CD4-positive, alpha-beta T cell treated with Interleukin-12 subunit alpha and Interleukin-12 subunit beta, for 1 hour (primary cell): Measurements from ENCODE around the gene FMNL2.

Experiments
- DNase-seq: peaks from one replicate; pipeline ENCODE4 v3.0.0-alpha.2; 2020

The FMNL2 gene

GRCh38 chr2:152428800-152429582 lies 94.0 kb downstream of the FMNL2 start:
- DNase-seq, result no peak

DNA sequence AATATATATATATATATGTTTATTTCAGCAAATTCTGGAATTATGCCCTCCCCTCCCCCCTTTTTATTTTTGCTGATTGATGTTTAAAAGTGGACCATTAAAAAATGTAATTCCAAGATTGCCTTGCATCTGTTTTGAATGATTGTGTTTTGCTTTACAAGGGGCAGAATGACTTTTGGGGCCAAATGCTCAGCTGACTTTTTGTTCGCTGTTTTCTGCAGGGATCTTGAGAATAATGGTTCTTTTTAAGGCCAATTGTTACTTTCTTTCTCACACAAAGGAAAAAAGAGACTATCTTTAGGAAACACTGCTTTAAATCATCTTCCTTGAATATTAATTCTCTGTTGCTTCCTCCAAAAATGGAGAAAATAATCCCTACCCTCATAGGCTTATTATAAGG lies 95.9 kb downstream of the FMNL2 start:
- no peak for DNase-seq

DNA sequence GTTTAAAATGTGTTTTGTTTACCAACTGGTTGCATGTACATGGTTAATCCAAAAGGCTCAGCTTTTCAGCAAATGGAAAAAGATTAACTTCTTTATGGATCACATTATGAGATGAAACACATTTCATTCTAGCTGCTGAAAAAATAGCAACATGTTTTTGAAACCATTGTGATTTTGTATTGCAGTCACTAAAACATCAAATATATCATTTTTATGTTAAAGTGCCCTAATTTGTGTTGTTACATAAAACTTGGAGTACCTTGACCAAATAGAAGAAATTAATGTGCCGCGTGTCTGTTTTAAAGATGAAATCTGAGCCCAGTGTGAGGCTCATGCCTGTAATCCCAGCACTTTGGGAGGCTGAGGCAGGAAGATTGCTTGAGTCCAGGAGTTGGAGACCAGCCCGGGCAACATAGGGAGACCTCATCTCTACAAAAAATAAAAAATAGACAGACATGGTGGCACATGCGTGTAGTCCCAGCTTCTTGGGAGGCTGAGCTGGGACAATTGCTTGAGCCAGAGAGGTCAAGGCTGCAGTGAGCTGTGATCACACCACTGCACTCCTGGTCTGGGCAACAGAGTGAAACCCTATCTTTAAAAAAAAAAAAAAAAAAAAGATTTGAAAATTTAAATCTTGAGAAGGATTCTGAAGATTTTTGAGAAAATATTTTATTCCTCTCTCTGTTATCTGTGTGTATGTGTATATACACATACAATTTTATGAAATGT lies 96.6 kb downstream of the FMNL2 start:
- no peak for DNase-seq

DNA sequence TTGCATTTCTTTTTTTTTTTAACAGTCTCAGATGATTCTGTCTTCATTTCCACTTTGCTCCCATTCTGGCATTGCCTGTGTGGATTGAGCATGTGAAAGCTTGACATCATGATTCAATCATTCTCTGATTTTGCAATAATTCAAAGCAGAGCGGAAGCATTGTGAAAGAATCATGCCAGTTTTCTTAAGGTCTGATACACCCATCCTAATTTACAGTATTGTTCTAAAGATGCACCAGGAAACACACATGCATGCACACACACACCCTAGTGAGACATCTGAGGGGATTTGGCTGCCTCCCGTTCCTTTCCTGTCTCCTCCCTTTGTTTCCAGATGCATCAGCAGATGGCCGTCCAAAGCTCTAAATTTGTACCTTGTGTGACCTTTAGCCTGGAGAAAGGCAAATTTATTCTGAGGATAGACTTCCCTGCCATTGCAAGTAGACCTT lies 97.3 kb downstream of the FMNL2 start:
- DNase-seq, result no peak

- DNase-seq, result no peak
Measured at GRCh38 chr2:152432765-152433164, 97.8 kb downstream of the FMNL2 start.

DNA sequence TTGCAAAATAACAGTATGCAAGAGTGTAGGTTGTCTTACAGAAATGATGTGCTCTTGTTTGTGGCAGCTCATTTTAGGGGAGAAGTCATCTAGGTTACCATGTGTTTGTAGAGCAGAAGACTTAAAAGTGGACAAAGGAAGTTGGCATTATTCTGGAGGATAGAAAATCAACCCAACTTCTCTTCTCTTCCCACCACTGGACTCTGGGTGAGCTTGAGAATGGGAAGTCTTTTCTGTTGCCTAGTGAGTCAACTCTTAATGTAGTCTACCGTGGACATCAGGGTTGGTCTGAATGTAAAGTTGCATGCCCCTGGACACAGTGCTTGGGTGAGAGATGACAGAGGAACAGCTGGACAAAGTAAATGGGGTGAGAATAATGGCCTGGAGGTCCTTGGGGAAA lies 98.3 kb downstream of the FMNL2 start:
- no peak for DNase-seq

GRCh38 chr2:152433791-152434190 lies 98.8 kb downstream of the FMNL2 start:
- no peak for DNase-seq

DNA sequence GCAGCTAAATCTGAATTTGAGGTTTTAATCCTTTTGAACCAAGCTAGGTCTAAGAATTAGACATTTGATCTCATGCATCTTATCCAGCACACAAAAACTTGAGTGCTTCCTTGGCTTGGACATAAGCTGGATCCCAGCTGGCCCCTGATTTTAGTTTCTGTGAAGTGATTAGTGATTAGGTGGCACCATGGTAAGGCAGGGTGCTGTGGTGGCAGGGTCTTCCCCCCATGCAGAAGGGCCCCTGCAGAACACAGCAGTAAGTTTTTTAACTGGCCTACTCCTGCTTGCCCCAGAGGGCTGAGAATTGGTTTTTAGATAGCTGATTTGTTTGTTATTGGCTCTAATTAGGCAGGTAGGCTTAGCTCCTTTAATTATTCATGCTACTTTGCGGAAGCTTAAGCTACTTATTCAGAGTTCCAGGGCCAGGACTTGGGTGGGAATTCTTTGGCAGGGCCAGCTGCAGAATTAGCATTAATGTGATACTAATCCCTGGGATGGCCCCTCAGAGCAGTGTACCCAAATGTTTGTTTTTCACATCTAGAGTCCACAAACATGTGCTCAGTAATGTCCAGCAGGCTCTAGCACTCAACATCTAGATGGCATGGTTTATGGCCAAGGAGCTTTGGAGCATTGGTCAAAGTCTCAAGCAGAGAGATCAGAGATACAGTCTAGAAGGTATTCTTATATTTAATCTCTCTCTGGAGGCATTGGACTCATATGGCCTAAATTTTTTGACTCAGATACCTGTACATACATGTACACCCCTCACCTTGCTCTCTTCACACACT lies 99.6 kb downstream of the FMNL2 start:
- DNase-seq, result no peak

DNA sequence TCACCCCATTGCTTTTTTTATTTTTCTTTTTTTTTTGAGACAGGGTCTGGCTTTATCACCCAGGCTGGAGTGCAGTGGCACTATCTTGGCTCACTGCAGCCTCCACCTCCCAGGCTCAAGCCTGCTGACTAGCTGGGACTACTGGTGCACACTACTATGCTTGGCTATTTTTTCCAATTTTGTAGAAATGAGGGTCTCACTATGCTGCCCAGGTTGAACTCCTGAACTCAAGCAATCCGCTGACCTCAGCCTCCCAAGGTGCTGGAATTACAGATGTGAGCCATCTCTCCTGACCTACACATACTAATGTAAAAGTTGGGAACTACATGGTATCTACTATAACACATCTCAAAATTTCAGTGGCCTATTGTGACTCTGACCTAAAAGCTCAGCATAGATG lies 101.2 kb downstream of the FMNL2 start:
- no peak for DNase-seq

GRCh38 chr2:152437276-152438108 lies 102.5 kb downstream of the FMNL2 start:
- DNase-seq, result no peak

DNA sequence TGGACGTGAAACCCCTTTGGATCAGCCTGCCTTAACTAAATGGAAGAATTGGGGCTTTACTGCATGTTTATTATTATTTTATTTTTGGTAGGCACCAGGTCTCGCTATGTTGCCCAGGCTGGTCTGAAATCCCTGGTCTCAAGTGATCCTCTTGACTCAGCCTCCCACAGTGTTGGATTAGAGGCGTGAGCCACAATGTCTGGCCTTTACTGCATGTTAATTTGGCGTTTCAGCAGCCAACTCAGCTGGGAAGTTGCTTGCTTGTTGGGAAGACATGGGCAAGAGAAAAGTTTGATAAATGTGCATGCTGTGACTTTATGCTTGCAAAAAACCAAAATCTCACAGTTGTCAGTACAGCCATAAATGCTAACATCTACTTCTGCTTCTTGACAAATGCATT lies 105.1 kb downstream of the FMNL2 start:
- DNase-seq, result no peak

DNA sequence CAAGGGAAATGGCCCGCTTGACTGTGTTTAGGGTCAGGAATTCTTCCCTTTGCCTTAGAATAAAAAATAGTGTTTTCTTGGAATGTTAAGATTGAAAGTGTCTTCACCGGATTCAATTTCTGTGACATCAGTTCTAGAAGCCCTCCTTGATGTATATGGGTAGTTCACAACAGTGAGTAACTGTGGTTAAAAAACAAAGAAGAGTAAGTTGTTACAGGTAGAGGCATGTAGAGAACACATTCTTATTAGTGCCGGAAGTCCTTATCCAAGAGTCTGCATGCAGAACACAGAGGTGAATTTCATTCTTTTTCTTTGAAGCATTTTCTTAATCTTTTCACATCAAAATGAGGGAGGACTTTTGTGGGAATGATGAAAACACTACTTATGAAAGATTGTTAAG lies 105.5 kb downstream of the FMNL2 start:
- no peak for DNase-seq

- DNase-seq, result no peak
Measured at GRCh38 chr2:152441961-152442360, 107.0 kb downstream of the FMNL2 start.

- DNase-seq, result no peak
Measured at GRCh38 chr2:152443771-152444170, 108.8 kb downstream of the FMNL2 start.

DNA sequence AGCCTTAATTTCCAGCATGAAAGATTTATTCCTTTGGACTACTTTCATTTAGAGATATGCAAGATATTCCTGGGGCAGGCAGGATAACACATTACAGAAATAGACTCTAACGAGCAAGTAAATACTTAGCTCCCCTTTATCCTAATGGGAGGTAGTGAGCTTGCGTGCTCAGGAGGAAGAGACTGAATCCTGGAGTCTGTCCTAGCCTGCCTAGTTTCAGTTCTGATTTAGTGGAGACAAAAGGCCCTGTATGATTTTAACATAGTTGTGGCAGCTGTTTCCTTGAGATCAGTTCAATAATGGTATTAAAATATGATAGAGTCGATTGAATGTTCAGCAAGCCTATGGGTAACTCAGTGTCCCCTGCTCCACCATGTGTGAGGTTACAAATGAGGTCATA lies 109.5 kb downstream of the FMNL2 start:
- no peak for DNase-seq

DNA sequence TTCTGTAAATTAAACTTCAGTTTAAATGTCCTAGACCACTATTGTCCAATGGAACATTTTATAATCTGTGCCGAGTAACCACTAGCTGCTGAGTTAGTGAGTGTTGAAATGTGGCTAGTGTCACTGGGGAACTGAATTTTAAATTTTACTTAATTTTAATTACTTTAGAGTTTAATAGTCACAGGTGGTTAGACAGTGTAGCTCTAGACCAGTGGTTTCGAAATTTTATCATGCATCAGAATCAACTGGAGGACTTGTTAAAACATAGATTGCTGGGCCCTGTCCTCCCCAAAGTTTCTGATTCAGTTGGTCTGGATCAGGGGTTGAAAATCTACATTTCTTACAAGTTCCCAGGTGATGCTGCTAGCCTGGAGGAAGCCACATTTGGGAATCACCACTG lies 110.4 kb downstream of the FMNL2 start:
- no peak for DNase-seq

- DNase-seq, result no peak
Measured at GRCh38 chr2:152445791-152446201, 110.8 kb downstream of the FMNL2 start.

DNA sequence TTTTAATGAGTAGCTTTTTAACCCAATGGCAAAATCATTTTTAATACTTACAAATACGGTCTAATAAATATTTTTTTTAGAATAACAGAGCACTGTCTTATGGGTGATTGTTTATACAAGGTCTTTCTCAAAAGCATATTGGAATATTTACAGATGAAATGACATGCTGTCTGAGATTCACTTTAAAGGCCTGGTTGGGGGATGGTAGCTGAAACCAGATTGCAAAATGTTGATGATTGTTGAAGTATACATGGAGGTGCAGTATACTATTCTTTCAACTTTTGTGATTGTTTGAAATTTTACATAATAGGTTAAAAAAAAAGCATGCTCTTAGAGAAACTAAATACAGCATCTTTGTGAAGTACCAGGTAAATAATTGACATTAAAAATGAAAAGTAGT lies 111.2 kb downstream of the FMNL2 start:
- DNase-seq, result no peak

- DNase-seq, result no peak
Measured at GRCh38 chr2:152447897-152448296, 112.9 kb downstream of the FMNL2 start.

GRCh38 chr2:152448606-152449005 lies 113.6 kb downstream of the FMNL2 start:
- no peak for DNase-seq

- no peak for DNase-seq
Measured at GRCh38 chr2:152449578-152449977, 114.6 kb downstream of the FMNL2 start.

DNA sequence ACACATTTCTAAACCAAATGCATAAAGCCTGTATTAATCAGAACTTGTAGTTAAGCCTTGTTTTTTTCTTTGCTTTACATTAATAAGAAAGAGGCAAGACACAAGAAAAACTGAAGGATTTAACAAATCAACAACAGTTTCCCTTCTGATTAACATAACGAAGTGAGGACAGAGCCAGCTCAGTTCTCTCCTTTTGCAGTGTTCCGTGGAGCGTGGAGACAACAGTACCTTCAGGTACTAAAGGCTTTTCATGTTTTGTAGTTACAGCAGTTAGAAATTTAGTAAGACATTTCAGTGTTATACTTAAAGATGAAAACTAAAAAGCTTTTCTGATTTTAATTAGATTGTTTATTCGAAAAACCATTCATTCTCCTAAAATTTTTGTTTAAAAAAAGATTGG lies 115.2 kb downstream of the FMNL2 start:
- no peak for DNase-seq
